Activated naive CD8-positive, alpha-beta T cell (primary cell): ENCODE measurements around the gene C3orf20.

ENCODE experiments used
- H3K27ac Mint-ChIP-seq: one replicate; pipeline ENCODE4 v1.8.0; 2021; ENCODE audit warnings: mixed read lengths
- H3K27me3 Mint-ChIP-seq: one replicate; pipeline ENCODE4 v1.8.0; 2021; ENCODE audit warnings: mixed read lengths
- H3K36me3 Mint-ChIP-seq: one replicate; pipeline ENCODE4 v1.8.0; 2021; ENCODE audit warnings: mixed read lengths
- H3K4me1 Mint-ChIP-seq: one replicate; pipeline ENCODE4 v1.8.0; 2021; ENCODE audit warnings: low read depth, mixed read lengths
- H3K4me3 Mint-ChIP-seq: one replicate; pipeline ENCODE4 v1.8.0; 2021; ENCODE audit warnings: mild to moderate bottlenecking, mixed read lengths
- H3K9me3 Mint-ChIP-seq: one replicate; pipeline ENCODE4 v1.8.0; 2021; ENCODE audit warnings: low read depth, mixed read lengths

Gene C3orf20

GRCh38 chr3:14793858-14794234, 118.9 kb downstream of the C3orf20 start:
- no peak overlapping the region for H3K4me3 Mint-ChIP-seq
- H3K27ac Mint-ChIP-seq = no peak overlapping the region
- peaks cover 2% of the 10 kb centered on the region for H3K27me3 Mint-ChIP-seq
- no peaks in the 10 kb centered on the region for H3K36me3 Mint-ChIP-seq
- no peaks in the 10 kb centered on the region for H3K4me1 Mint-ChIP-seq
- no peaks in the 10 kb centered on the region for H3K9me3 Mint-ChIP-seq

- Mint-ChIP-seq H3K4me1 (no peaks in the 10 kb centered on the region), H3K27ac (no peak overlapping the region), H3K9me3 (no peaks in the 10 kb centered on the region), H3K36me3 (no peaks in the 10 kb centered on the region), H3K27me3 (peaks cover 3% of the 10 kb centered on the region), H3K4me3 (no peak overlapping the region)
These were observed 119.5 kb downstream of the C3orf20 start for GRCh38 chr3:14794435-14794834.

- H3K4me3 Mint-ChIP-seq = no peak overlapping the region
- peaks cover 1% of the 10 kb centered on the region for H3K27me3 Mint-ChIP-seq
- no peaks in the 10 kb centered on the region for H3K4me1 Mint-ChIP-seq
- H3K27ac Mint-ChIP-seq = no peak overlapping the region
- H3K36me3 Mint-ChIP-seq = no peaks in the 10 kb centered on the region
- no peaks in the 10 kb centered on the region for H3K9me3 Mint-ChIP-seq
These were observed 121.1 kb downstream of the C3orf20 start for GRCh38 chr3:14795996-14796395.

GRCh38 chr3:14796403-14797077, 121.6 kb downstream of the C3orf20 start:
- Mint-ChIP-seq H3K27ac (no peak overlapping the region), H3K36me3 (no peaks in the 10 kb centered on the region), H3K27me3 (peaks cover 1% of the 10 kb centered on the region), H3K4me3 (no peak overlapping the region), H3K9me3 (no peaks in the 10 kb centered on the region), H3K4me1 (no peaks in the 10 kb centered on the region)

GRCh38 chr3:14797731-14798130, 122.8 kb downstream of the C3orf20 start:
- Mint-ChIP-seq H3K27me3 (peaks cover 1% of the 10 kb centered on the region), H3K4me1 (no peaks in the 10 kb centered on the region), H3K27ac (no peak overlapping the region), H3K36me3 (no peaks in the 10 kb centered on the region), H3K4me3 (no peak overlapping the region), H3K9me3 (no peaks in the 10 kb centered on the region)

GRCh38 chr3:14798231-14798630, 123.3 kb downstream of the C3orf20 start:
- Mint-ChIP-seq H3K27ac (no peak overlapping the region), H3K27me3 (peaks cover 3% of the 10 kb centered on the region), H3K9me3 (no peaks in the 10 kb centered on the region), H3K4me1 (peaks cover 2% of the 10 kb centered on the region), H3K36me3 (no peaks in the 10 kb centered on the region), H3K4me3 (no peak overlapping the region)

GRCh38 chr3:14799146-14799545, 124.2 kb downstream of the C3orf20 start:
- H3K36me3 Mint-ChIP-seq = no peaks in the 10 kb centered on the region

GRCh38 chr3:14801031-14801430, 126.1 kb downstream of the C3orf20 start:
- Mint-ChIP-seq H3K4me1 (peaks cover 13% of the 10 kb centered on the region), H3K36me3 (no peaks in the 10 kb centered on the region), H3K4me3 (no peak overlapping the region), H3K27me3 (peaks cover 9% of the 10 kb centered on the region), H3K27ac (no peak overlapping the region), H3K9me3 (no peaks in the 10 kb centered on the region)

More at GRCh38 chr3:14799146-14799545, 124.2 kb downstream of the C3orf20 start:
- H3K9me3 Mint-ChIP-seq = no peaks in the 10 kb centered on the region
- H3K27ac Mint-ChIP-seq = no peak overlapping the region
- H3K4me3 Mint-ChIP-seq = no peak overlapping the region
- H3K4me1 Mint-ChIP-seq = peaks cover 6% of the 10 kb centered on the region
- H3K27me3 Mint-ChIP-seq = peaks cover 3% of the 10 kb centered on the region

GRCh38 chr3:14801668-14802380, 126.9 kb downstream of the C3orf20 start:
- Mint-ChIP-seq H3K4me3 (no peak overlapping the region), H3K36me3 (no peaks in the 10 kb centered on the region), H3K4me1 (peaks cover 13% of the 10 kb centered on the region), H3K27ac (no peak overlapping the region), H3K9me3 (no peaks in the 10 kb centered on the region), H3K27me3 (peaks cover 11% of the 10 kb centered on the region)

GRCh38 chr3:14802381-14802731, 127.4 kb downstream of the C3orf20 start:
- H3K27me3 Mint-ChIP-seq = peaks cover 12% of the 10 kb centered on the region
- H3K9me3 Mint-ChIP-seq = no peaks in the 10 kb centered on the region
- no peak overlapping the region for H3K4me3 Mint-ChIP-seq
- H3K27ac Mint-ChIP-seq = no peak overlapping the region
- peaks cover 13% of the 10 kb centered on the region for H3K4me1 Mint-ChIP-seq
- no peaks in the 10 kb centered on the region for H3K36me3 Mint-ChIP-seq

GRCh38 chr3:14803101-14803980, 128.4 kb downstream of the C3orf20 start:
- Mint-ChIP-seq H3K36me3 (no peaks in the 10 kb centered on the region), H3K27ac (no peak overlapping the region), H3K9me3 (no peaks in the 10 kb centered on the region), H3K27me3 (peaks cover 12% of the 10 kb centered on the region), H3K4me3 (no peak overlapping the region), H3K4me1 (peaks cover 13% of the 10 kb centered on the region)

- Mint-ChIP-seq H3K36me3 (no peaks in the 10 kb centered on the region), H3K4me3 (no peak overlapping the region), H3K4me1 (peaks cover 13% of the 10 kb centered on the region), H3K27me3 (peaks cover 14% of the 10 kb centered on the region), H3K9me3 (no peaks in the 10 kb centered on the region), H3K27ac (no peak overlapping the region)
These were observed 129.3 kb downstream of the C3orf20 start for GRCh38 chr3:14803981-14804834.

- no peaks in the 10 kb centered on the region for H3K9me3 Mint-ChIP-seq
- H3K36me3 Mint-ChIP-seq = no peaks in the 10 kb centered on the region
- H3K4me3 Mint-ChIP-seq = no peak overlapping the region
- peaks cover 13% of the 10 kb centered on the region for H3K4me1 Mint-ChIP-seq
- peaks cover 14% of the 10 kb centered on the region for H3K27me3 Mint-ChIP-seq
- no peak overlapping the region for H3K27ac Mint-ChIP-seq
These were observed 130.2 kb downstream of the C3orf20 start for GRCh38 chr3:14804835-14805780.
